Activated CD4-positive, alpha-beta T cell treated with anti-CD3 and anti-CD28 coated beads, Interleukin-2, amount 50 U/mL, for 4 hours (primary cell): ENCODE data around the gene TMEM135.
"Not testable (repeated sequence)": the region's sequence is repeated elsewhere in the genome, so short reads cannot be mapped to it uniquely, and the experiment has no call there.

Source experiments
- DNase-seq, 2 experiments: peaks; one replicate each; pipeline ENCODE4 v3.0.0-alpha.2; 2020

The TMEM135 gene

GRCh38 chr11:87037450-87038234 lies at the start of gene TMEM135:
TMEM135 (plus strand) TSS chr11:87037934; CDS start chr11:87038046, 112 bp downstream.
- DNase-seq, result peak; percentile 84 to 85

- DNase-seq, result no peak
Measured at GRCh38 chr11:86988351-86988881, 49.3 kb upstream of the TMEM135 start.

GRCh38 chr11:86990031-86990430 lies 47.7 kb upstream of the TMEM135 start:
- no peak for DNase-seq

DNA sequence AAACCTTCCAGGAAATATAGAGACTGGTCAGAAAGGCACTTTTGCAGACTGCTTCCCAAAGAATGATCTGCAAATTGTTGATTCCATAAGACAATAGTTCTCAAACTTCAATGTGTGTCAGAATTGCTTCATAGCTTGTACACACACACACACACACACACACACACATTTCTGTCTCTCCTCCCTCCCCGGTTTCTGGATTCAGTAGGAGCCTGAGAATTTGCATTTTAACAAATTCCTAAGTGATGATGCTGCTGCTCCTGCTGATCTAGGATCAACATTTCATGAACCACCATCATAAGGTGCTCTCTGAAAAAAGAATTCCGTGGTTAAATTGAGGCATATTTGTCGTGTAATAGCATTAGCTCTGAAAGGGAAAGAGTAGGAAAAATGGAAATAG lies 47.2 kb upstream of the TMEM135 start:
- DNase-seq, result no peak

DNA sequence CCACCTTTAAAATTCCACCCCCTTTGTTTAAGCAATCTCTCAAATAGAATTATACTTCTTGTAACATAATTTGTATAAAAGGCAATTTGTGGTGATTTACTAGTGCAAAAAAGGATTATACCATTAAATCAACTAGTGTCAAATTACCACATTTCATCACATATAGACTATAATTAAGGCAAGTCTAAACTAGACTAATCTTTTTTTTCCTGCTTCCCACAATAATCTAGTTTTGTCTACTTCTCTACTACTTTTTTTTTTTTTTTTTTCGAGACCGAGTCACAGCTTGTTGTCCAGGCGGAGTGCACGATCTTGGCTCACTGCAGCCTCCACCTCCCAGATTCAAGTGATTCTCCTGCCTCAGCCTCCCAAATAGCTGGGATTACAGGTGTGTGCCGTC lies 46.4 kb upstream of the TMEM135 start:
- DNase-seq, result no peak

DNA sequence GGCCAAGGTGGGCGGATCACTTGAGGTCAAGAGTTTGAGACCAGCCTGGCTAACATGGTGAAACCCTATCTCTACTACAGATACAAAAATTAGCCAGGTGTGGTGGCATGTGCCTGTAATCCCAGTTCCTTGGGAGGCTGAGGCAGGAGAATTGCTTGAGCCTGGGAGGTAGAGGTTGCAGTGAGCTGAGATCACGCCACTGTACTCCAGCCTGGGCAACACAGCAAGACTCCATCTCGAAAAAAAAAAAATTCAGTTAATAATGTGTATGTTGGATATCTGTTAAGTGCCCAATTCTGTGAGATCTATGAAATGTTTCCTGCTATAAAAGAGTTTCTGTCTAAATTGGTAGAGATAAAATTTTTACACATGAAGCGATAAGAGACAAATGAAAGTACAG lies 45.4 kb upstream of the TMEM135 start:
- DNase-seq, result not testable (repeated sequence)

- no peak for DNase-seq
Measured at GRCh38 chr11:86993031-86993430, 44.7 kb upstream of the TMEM135 start.

- no peak for DNase-seq
Measured at GRCh38 chr11:86996953-86997570, 40.7 kb upstream of the TMEM135 start.

DNA sequence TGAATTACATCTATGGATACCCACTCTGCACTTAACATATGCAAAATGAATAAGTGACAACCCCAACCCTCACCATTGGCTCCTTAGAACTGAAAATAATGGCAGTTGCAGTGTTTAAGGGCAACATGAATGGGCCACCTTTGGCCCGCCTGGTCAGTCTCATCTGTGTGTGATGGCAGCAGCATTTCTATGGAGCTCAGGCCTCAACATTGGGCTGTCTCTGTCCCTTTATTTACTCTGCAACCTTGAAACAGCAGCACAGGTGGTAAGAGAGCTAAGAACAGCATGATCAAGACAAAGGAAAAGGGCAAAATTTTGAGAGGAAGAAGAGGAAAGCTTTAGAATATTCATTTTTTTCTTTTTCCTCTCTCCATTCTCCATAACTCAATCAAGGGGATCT lies 38.3 kb upstream of the TMEM135 start:
- no peak for DNase-seq

- no peak for DNase-seq
Measured at GRCh38 chr11:86999859-87000753, 37.6 kb upstream of the TMEM135 start.

- DNase-seq, result no peak
Measured at GRCh38 chr11:87002918-87003317, 34.8 kb upstream of the TMEM135 start.

- not testable (repeated sequence) for DNase-seq
Measured at GRCh38 chr11:87004281-87004680, 33.5 kb upstream of the TMEM135 start.

DNA sequence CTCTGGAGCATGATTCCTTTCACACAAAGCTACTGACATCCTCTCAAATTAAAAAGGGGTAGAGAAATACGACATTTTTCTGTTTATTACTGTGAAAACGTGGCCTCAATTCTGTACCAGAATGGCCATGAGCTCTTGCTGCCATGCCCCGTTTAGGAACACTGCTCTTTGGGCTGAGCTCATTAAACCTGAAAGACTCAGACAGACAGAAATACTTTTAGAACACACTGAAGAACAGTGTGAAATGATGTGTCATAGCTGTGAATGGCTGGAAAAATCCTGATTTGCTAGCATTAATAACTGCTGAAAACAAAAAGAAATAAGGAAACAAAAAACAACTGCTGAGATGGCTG lies 32.2 kb upstream of the TMEM135 start:
- DNase-seq, result no peak

DNA sequence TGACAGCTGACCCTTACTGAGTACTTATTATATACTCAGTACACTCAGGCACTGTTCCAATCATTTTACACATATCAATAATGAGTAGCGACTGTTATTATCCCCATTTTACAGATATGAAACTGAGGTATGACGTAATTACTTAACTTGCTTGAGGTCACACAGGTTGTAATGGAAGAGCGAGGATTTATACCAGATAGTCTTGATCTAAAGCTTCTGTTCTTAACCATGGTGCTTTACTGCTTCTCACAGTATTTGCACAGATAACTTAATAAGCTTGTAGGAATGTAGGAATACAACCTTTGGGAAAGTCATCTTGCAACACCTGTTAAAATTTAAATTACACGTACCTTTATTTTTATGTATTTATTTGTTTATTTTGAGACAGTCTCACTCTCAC lies 31.7 kb upstream of the TMEM135 start:
- no peak for DNase-seq

- no peak for DNase-seq
Measured at GRCh38 chr11:87007963-87008362, 29.8 kb upstream of the TMEM135 start.

DNA sequence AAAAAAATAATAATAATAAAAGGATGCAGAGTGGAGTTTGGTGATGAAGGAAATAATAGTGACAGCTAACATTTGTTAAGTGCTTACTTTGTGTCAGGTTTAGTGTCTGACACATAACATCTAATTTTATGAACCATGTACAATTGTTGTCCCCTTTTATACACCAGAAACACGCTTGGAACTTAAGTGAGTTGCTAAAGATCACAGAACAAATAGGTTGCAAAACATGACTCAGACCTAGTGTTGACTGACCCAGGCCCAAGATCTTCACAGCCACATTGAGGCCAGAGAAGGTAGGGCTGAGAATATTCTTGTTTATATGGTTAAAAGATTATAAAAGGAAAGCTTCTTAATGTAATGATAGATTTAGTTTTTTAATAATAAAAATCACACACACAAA lies 25.6 kb upstream of the TMEM135 start:
- DNase-seq, result no peak

- no peak for DNase-seq
Measured at GRCh38 chr11:87012673-87013072, 25.1 kb upstream of the TMEM135 start.

GRCh38 chr11:87013912-87014825 lies 23.6 kb upstream of the TMEM135 start:
- no peak for DNase-seq

- no peak for DNase-seq
Measured at GRCh38 chr11:87015645-87016044, 22.1 kb upstream of the TMEM135 start.

GRCh38 chr11:87019613-87020271 lies 18.0 kb upstream of the TMEM135 start:
- DNase-seq, result no peak

DNA sequence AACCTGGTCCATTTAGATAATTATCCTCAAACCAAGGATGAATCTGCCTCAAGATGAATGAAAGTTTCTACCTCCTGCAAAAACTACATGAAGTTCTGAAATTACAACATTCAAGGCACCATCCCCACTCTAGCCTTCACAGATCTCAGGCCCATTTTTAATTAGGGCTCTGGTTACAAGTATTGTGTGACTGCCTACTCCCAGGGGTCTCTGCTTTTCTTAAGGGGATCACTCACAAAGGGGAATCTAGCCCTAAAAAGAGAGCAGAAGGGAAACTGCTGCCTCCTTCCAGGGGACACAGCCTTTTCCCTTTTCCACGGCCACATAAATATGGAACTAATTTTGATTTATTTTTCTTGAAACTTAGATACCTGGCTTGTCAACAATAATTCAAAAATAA lies 17.4 kb upstream of the TMEM135 start:
- DNase-seq, result no peak
